ENCODE results near the gene PTPN1. TPM values are rescaled to one million over a fixed set of nuclear protein-coding genes. Genes with fewer than 3 reads are reported as not detected.

The PTPN1 gene
- total and polyA plus RNA-seq, 4 donors, result 5.8 to 10.6 (median 9.7) TPM

GRCh38 chr20:50533464-50533863, 23.3 kb downstream of the PTPN1 start:
- H3K9ac ChIP-seq (ENCODE audit: low read depth in 1 of 2, low read length in 2 of 2), result no peak overlapping the region
- H3K27me3 ChIP-seq (ENCODE audit: control insufficient read depth in 4 of 4, insufficient read depth in 4 of 4, low read length in 3 of 4), result no peaks in the 10 kb centered on the region
- DNase-seq (ENCODE audit: low spot score), result no peak
- no peaks in the 10 kb centered on the region for H3K36me3 ChIP-seq (ENCODE audit: control insufficient read depth in 4 of 4, insufficient read depth in 3 of 4, low read depth in 1 of 4, low read length in 3 of 4)
- TF ChIP-seq GABPA (IDR thresholded peaks at IDR 0.05 in 1 of 2, conservative IDR thresholded peaks at IDR 0.05 in 1 of 2) (no peak), TAF1 (conservative IDR thresholded peaks at IDR 0.05) (no peak), YY1 (IDR thresholded peaks at IDR 0.05) (no peak), ZBTB33 (IDR thresholded peaks at IDR 0.05) (no peak), CTCF (IDR thresholded peaks at IDR 0.05; ENCODE audit: low read depth, low read length, missing input control) (no peak)
- peaks cover 0 to 5% (median 0%) of the 10 kb centered on the region in 4 donors for H3K4me1 ChIP-seq (ENCODE audit: control insufficient read depth in 4 of 4, insufficient read depth in 4 of 4, low read length in 3 of 4)
- no peak overlapping the region for H3K4me3 ChIP-seq (ENCODE audit: low read depth in 1 of 3, low read length in 3 of 3)
- no peak overlapping the region for H3K27ac ChIP-seq (ENCODE audit: low read depth in 1 of 2, low read length in 2 of 2)
- H3K9me3 ChIP-seq (ENCODE audit: control insufficient read depth in 4 of 4, low read length in 3 of 4), result no peaks in the 10 kb centered on the region
- WGBS, result 95% methylated on average over 7 of the region's 7 CpGs

GRCh38 chr20:50534567-50534966, 24.4 kb downstream of the PTPN1 start:
- no peaks in the 10 kb centered on the region for H3K9me3 ChIP-seq (ENCODE audit: control insufficient read depth in 4 of 4, low read length in 3 of 4)
- H3K36me3 ChIP-seq (ENCODE audit: control insufficient read depth in 4 of 4, insufficient read depth in 3 of 4, low read depth in 1 of 4, low read length in 3 of 4), result no peaks in the 10 kb centered on the region
- no peaks in the 10 kb centered on the region for H3K27me3 ChIP-seq (ENCODE audit: control insufficient read depth in 4 of 4, insufficient read depth in 4 of 4, low read length in 3 of 4)
- H3K4me1 ChIP-seq (ENCODE audit: control insufficient read depth in 4 of 4, insufficient read depth in 4 of 4, low read length in 3 of 4), result peaks cover 0 to 5% (median 0%) of the 10 kb centered on the region in 4 donors
- H3K4me3 ChIP-seq (ENCODE audit: low read depth in 1 of 3, low read length in 3 of 3), result no peak overlapping the region
- no peak overlapping the region for H3K27ac ChIP-seq (ENCODE audit: low read depth in 1 of 2, low read length in 2 of 2)
- TF ChIP-seq ZBTB33 (IDR thresholded peaks at IDR 0.05) (no peak), CTCF (IDR thresholded peaks at IDR 0.05; ENCODE audit: low read depth, low read length, missing input control) (no peak), FOXA2 (IDR thresholded peaks at IDR 0.05) (no peak), JUND (IDR thresholded peaks at IDR 0.05) (no peak), RAD21 (IDR thresholded peaks at IDR 0.05) (no peak), HNF4G (IDR thresholded peaks at IDR 0.05) (no peak), SP1 (IDR thresholded peaks at IDR 0.05) (no peak), MAX (IDR thresholded peaks at IDR 0.05) (no peak), TAF1 (conservative IDR thresholded peaks at IDR 0.05) (no peak), YY1 (IDR thresholded peaks at IDR 0.05) (no peak), FOXA1 (IDR thresholded peaks at IDR 0.05) (no peak), REST (IDR thresholded peaks at IDR 0.05) (no peak), GABPA (IDR thresholded peaks at IDR 0.05 in 1 of 2, conservative IDR thresholded peaks at IDR 0.05 in 1 of 2) (no peak), NR2F2 (IDR thresholded peaks at IDR 0.05) (no peak), HNF4A (conservative IDR thresholded peaks at IDR 0.05) (no peak), ATF3 (IDR thresholded peaks at IDR 0.05) (no peak), EGR1 (IDR thresholded peaks at IDR 0.05; ENCODE audit: low read depth in 2 of 2) (no peak), RXRA (IDR thresholded peaks at IDR 0.05) (no peak)
- no peak for DNase-seq (ENCODE audit: low spot score)
- no peak overlapping the region for H3K9ac ChIP-seq (ENCODE audit: low read depth in 1 of 2, low read length in 2 of 2)
- WGBS, result 81% methylated on average over 1 of the region's 1 CpG
